ENCODE results near the gene SACS.
"Not testable (repeated sequence)": the region's sequence is repeated elsewhere in the genome, so short reads cannot be mapped to it uniquely, and the experiment has no call there.

SACS gene

GRCh38 chr13:23450340-23451046, 17.0 kb upstream of the SACS start:
- Histone ChIP-seq H3K4me3 (ENCODE audit: low read length) (peak overlapping the region; percentile 36; the same call in 1 of the 2 replicates), H3K36me3 (ENCODE audit: insufficient read depth, low read depth, low read length) (no peaks in the 10 kb centered on the region), H3K9me3 (ENCODE audit: insufficient read depth, low read depth, low read length) (no peaks in the 10 kb centered on the region), H3K27me3 (ENCODE audit: insufficient read depth, low read length) (no peaks in the 10 kb centered on the region), H3K27ac (ENCODE audit: low read length) (peak overlapping the region; percentile 81), H3K4me1 (ENCODE audit: insufficient read depth, low read length) (peaks cover 25% of the 10 kb centered on the region; the same call in 1 of the 2 replicates), H3K9ac (ENCODE audit: low read depth, low read length) (peak overlapping the region; percentile 63; the same call in 1 of the 2 replicates)

- Histone ChIP-seq H3K9me3 (ENCODE audit: insufficient read depth, low read depth, low read length) (no peaks in the 10 kb centered on the region), H3K36me3 (ENCODE audit: insufficient read depth, low read depth, low read length) (no peaks in the 10 kb centered on the region), H3K27me3 (ENCODE audit: insufficient read depth, low read length) (no peaks in the 10 kb centered on the region), H3K4me1 (ENCODE audit: insufficient read depth, low read length) (peaks cover 25% of the 10 kb centered on the region; the same call in 1 of the 2 replicates), H3K9ac (ENCODE audit: low read depth, low read length) (peak overlapping the region; percentile 63; the same call in 1 of the 2 replicates), H3K4me3 (ENCODE audit: low read length) (peak overlapping the region; percentile 36; the same call in 1 of the 2 replicates), H3K27ac (ENCODE audit: low read length) (peak overlapping the region; percentile 81)
Observed at GRCh38 chr13:23449398-23450162, 16.1 kb upstream of the SACS start.

DNA sequence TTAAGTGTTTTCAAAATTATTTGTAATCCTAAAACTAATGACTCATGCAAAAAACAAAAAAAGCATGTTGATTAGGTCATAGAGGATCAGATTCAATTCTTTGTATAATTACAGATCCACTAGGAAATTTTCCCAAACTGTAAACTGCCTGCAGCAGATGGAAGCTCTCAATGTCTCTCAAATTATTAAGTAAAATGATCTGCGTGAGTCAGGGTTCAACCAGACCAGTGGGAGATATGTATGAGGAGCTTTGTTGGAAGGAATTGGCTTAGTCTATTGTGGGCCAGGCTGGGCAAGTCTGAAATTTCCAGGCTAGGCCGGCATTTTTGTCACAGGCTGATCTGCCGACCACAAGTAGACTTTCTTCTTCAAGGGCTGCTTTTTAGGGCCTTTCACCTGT, 14.4 kb upstream of the SACS start:
- Histone ChIP-seq H3K27ac (ENCODE audit: low read length) (no peak overlapping the region), H3K36me3 (ENCODE audit: insufficient read depth, low read depth, low read length) (no peaks in the 10 kb centered on the region), H3K4me1 (ENCODE audit: insufficient read depth, low read length) (peaks cover 25% of the 10 kb centered on the region; the same call in 1 of the 2 replicates), H3K9ac (ENCODE audit: low read depth, low read length) (no peak overlapping the region; the same call in 1 of the 2 replicates), H3K27me3 (ENCODE audit: insufficient read depth, low read length) (no peaks in the 10 kb centered on the region), H3K9me3 (ENCODE audit: insufficient read depth, low read depth, low read length) (no peaks in the 10 kb centered on the region), H3K4me3 (ENCODE audit: low read length) (no peak overlapping the region)

GRCh38 chr13:23445794-23446193, 12.3 kb upstream of the SACS start:
- Histone ChIP-seq H3K36me3 (ENCODE audit: insufficient read depth, low read depth, low read length) (no peaks in the 10 kb centered on the region), H3K4me3 (ENCODE audit: low read length) (no peak overlapping the region), H3K9ac (ENCODE audit: low read depth, low read length) (no peak overlapping the region), H3K27ac (ENCODE audit: low read length) (no peak overlapping the region), H3K9me3 (ENCODE audit: insufficient read depth, low read depth, low read length) (no peaks in the 10 kb centered on the region), H3K4me1 (ENCODE audit: insufficient read depth, low read length) (peaks cover 17% of the 10 kb centered on the region; the same call in 1 of the 2 replicates), H3K27me3 (ENCODE audit: insufficient read depth, low read length) (no peaks in the 10 kb centered on the region)

DNA sequence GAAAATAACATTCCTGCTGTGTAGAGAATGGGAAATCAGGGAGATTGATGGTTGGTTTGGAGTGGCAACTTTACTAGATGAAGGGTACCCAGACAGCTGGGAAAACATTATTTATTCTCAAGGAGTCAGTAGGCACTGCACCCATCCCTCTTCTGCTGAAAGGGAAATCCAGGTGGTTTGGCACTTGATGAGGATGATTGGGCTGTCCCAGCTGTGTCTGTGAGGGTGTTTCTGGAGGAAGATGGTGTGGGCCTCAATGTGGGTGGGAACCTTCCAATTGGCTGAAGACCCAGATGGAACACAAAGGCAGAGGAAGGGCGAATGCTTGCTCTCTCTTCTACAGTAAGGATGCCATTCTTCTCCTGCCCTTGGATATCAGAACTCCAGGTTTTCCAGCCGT, 10.4 kb upstream of the SACS start:
- H3K27me3 ChIP-seq (ENCODE audit: insufficient read depth, low read length) = no peaks in the 10 kb centered on the region
- H3K9me3 ChIP-seq (ENCODE audit: insufficient read depth, low read depth, low read length) = no peaks in the 10 kb centered on the region
- H3K4me1 ChIP-seq (ENCODE audit: insufficient read depth, low read length) = peaks cover 4% of the 10 kb centered on the region; the same call in 1 of the 2 replicates
- no peak overlapping the region for H3K27ac ChIP-seq (ENCODE audit: low read length)
- H3K36me3 ChIP-seq (ENCODE audit: insufficient read depth, low read depth, low read length) = no peaks in the 10 kb centered on the region
- no peak overlapping the region for H3K4me3 ChIP-seq (ENCODE audit: low read length)
- no peak overlapping the region for H3K9ac ChIP-seq (ENCODE audit: low read depth, low read length)

- H3K27me3 ChIP-seq (ENCODE audit: insufficient read depth, low read length) = no peaks in the 10 kb centered on the region
- no peaks in the 10 kb centered on the region for H3K36me3 ChIP-seq (ENCODE audit: insufficient read depth, low read depth, low read length)
- H3K9ac ChIP-seq (ENCODE audit: low read depth, low read length) = no peak overlapping the region
- no peak overlapping the region for H3K4me3 ChIP-seq (ENCODE audit: low read length)
- no peaks in the 10 kb centered on the region for H3K9me3 ChIP-seq (ENCODE audit: insufficient read depth, low read depth, low read length)
- no peak overlapping the region for H3K27ac ChIP-seq (ENCODE audit: low read length)
- H3K4me1 ChIP-seq (ENCODE audit: insufficient read depth, low read length) = peaks cover 2% of the 10 kb centered on the region; the same call in 1 of the 2 replicates
Observed at GRCh38 chr13:23443110-23443509, 9.6 kb upstream of the SACS start.

DNA sequence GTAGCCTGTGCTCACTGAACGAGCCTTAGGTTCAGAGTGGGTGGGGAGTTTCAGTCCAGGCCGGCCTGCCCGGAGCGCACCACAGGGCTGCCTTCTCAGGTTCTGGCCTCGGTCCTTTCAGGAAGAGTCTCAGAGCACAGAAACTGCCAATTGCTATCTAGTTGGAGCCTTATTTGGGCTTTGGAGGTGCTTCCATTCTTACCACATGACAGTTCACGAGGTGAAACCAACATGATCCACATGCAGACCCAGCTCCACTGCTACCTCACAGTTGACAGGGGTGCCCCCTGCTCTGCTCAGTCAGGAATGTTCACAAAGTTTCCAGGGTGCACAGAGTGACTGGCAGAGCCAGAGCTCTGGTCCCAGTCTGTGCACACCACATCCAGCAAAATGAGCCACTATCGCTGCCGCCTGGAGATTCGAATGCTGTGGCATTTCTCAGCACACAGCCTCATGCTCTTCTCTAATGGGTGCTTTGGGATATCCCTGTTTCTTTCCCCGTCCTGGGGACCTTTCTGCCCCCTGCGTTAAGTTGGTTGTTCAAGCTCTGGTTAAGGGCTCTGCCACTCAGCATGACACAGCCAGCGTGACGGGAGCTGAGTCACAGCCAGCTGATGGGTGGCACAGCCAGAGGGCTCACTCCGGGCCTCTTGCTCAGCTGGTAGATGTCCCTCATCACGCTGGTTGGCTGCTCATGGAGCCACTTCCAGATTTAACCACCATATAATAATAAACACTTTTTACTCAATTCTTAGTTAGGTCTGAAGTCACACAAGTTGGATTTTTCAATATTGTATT, 7.5 kb upstream of the SACS start:
- Histone ChIP-seq H3K4me1 (ENCODE audit: insufficient read depth, low read length) (no peaks in the 10 kb centered on the region), H3K4me3 (ENCODE audit: low read length) (no peak overlapping the region), H3K27ac (ENCODE audit: low read length) (no peak overlapping the region), H3K9me3 (ENCODE audit: insufficient read depth, low read depth, low read length) (no peaks in the 10 kb centered on the region), H3K9ac (ENCODE audit: low read depth, low read length) (no peak overlapping the region), H3K36me3 (ENCODE audit: insufficient read depth, low read depth, low read length) (no peaks in the 10 kb centered on the region), H3K27me3 (ENCODE audit: insufficient read depth, low read length) (no peaks in the 10 kb centered on the region)

GRCh38 chr13:23440324-23440723, 6.8 kb upstream of the SACS start:
- not testable (repeated sequence) for H3K9ac ChIP-seq (ENCODE audit: low read depth, low read length); H3K9me3 ChIP-seq (ENCODE audit: insufficient read depth, low read depth, low read length); H3K4me3 ChIP-seq (ENCODE audit: low read length); H3K4me1 ChIP-seq (ENCODE audit: insufficient read depth, low read length); H3K36me3 ChIP-seq (ENCODE audit: insufficient read depth, low read depth, low read length); H3K27ac ChIP-seq (ENCODE audit: low read length); H3K27me3 ChIP-seq (ENCODE audit: insufficient read depth, low read length)

DNA sequence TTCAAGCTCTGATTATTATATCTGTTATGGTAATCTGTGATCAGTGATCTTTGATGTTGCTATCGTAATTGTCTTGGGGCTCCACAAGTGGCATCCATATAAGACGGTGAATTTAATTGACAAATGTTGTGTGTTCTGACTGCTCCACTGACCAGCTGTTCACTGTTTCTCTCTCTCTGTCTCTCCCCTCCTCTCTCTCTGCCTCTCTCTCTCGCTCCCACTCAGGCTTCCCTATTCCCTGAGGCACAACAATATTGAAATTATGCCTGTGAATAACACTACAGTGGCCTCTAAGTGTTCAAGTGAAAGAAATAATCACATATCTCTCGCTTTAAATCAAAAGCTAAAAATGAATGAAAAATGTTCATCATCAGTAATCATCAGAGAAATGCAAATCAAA, 4.4 kb upstream of the SACS start:
- Histone ChIP-seq H3K27me3 (ENCODE audit: insufficient read depth, low read length) (no peaks in the 10 kb centered on the region), H3K4me1 (ENCODE audit: insufficient read depth, low read length) (peaks cover 8% of the 10 kb centered on the region; the same call in 1 of the 2 replicates), H3K4me3 (ENCODE audit: low read length) (no peak overlapping the region), H3K9ac (ENCODE audit: low read depth, low read length) (no peak overlapping the region), H3K27ac (ENCODE audit: low read length) (no peak overlapping the region), H3K36me3 (ENCODE audit: insufficient read depth, low read depth, low read length) (no peaks in the 10 kb centered on the region), H3K9me3 (ENCODE audit: insufficient read depth, low read depth, low read length) (no peaks in the 10 kb centered on the region)

DNA sequence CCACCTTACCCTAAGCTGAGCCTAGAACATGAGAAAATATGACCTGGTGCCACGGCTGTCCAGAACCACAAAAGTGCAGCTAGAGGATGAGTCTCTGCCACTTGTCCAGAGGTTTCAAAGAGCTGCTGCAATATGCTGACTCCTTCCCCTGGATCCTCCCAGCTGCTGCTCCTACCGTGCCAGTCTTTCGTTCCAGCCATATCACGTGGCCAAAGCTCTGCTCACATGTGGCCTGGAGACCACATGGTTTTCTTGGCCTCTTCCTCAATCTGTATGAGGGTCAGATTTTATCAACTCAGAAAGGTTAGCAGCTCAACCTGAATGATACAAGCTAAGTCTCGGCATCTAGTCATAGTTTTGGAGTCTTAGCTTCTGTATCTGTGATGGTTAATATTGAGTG, 3.2 kb upstream of the SACS start:
- Histone ChIP-seq H3K4me1 (ENCODE audit: insufficient read depth, low read length) (peaks cover 18% of the 10 kb centered on the region), H3K36me3 (ENCODE audit: insufficient read depth, low read depth, low read length) (peaks cover 2% of the 10 kb centered on the region; the same call in 1 of the 2 replicates), H3K4me3 (ENCODE audit: low read length) (no peak overlapping the region), H3K27me3 (ENCODE audit: insufficient read depth, low read length) (peaks cover 7% of the 10 kb centered on the region; the same call in 1 of the 2 replicates), H3K9me3 (ENCODE audit: insufficient read depth, low read depth, low read length) (no peaks in the 10 kb centered on the region), H3K27ac (ENCODE audit: low read length) (no peak overlapping the region), H3K9ac (ENCODE audit: low read depth, low read length) (no peak overlapping the region)

DNA sequence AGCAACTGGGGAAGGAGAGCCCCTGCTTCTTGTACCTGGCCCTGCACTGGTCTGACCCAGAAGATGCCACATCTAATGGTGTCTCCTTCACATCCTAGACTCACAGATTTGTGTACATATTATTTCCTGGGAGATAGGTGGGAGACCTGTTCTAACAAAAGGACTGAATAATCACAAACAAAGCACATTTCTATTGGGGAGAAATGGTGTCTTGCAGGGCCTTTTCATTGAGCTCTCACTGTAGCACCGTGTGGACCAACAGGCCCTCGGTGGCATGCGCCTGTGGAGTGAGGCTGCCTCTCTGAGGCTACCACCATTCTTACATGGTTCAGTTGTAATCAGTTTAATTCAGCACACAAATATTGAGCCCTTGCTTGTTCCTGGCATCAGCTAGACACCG, 989 bp upstream of the SACS start:
- Histone ChIP-seq H3K9me3 (ENCODE audit: insufficient read depth, low read depth, low read length) (no peaks in the 10 kb centered on the region), H3K4me3 (ENCODE audit: low read length) (no peak overlapping the region), H3K27ac (ENCODE audit: low read length) (no peak overlapping the region), H3K27me3 (ENCODE audit: insufficient read depth, low read length) (peaks cover 9% of the 10 kb centered on the region; the same call in 1 of the 2 replicates), H3K4me1 (ENCODE audit: insufficient read depth, low read length) (peaks cover 20% of the 10 kb centered on the region), H3K9ac (ENCODE audit: low read depth, low read length) (no peak overlapping the region), H3K36me3 (ENCODE audit: insufficient read depth, low read depth, low read length) (peaks cover 16% of the 10 kb centered on the region; the same call in 1 of the 2 replicates)
